GM19328 (cell line): ENCODE data around the gene NEDD4L.
"Not testable (repeated sequence)": the region's sequence is repeated elsewhere in the genome, so short reads cannot be mapped to it uniquely, and the experiment has no call there.

Source experiments
- ATAC-seq: cut with Tn5 transposase; IDR thresholded peaks from one replicate; pipeline ENCODE4 v1.9.1; 2021; ENCODE audit warnings: mild to moderate bottlenecking, moderate library complexity; ENCODE audit not compliant: unreplicated experiment

The NEDD4L gene

GRCh38 chr18:58359620-58360019 lies 315.6 kb downstream of the NEDD4L start:
- no peak for ATAC-seq

DNA sequence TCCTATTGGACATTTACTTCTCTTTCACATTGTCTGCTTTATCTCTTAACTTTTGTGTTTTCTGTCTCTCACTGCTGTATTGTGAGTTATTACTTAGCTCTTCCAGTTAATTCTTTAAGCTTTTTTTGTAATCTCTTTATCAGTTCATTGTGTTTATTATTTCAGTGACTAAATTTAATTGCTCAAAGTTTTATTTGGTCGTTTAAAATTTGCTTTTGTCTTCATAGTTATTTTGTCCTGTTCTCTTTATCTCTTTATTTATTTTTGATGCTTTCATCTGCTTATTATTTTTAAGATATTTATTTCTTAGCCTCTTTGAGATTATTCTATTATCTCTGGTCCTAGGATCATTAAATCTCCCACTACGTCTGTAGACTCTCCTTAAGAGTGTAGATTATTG lies 316.3 kb downstream of the NEDD4L start:
- no peak for ATAC-seq

GRCh38 chr18:58361212-58361611 lies 317.2 kb downstream of the NEDD4L start:
- ATAC-seq: no peak

DNA sequence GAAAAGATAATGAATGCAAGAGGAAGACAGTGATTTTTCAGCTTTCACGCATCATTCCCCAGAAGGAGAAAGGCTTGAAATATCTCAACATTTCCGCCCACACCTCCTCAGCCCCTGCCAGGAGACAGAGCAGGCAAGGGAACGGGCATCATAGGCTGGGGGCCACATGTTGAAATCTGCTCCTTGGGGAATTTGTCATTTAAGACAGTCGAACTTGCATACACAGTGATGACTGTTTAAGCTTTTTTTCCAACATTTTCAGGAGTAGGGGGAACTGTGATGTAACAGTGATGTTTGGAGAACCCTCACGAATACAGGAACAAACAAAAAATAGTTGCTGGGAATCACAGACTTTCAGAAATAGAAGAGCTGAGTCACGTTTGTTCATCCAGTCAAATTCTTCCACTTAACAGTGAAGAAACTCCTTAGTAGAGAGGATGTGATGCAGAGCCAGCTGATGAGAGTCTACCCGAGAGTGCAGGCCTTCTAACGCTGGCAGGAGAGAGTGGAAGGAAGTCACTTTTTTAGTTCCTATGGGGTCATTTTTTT lies 318.1 kb downstream of the NEDD4L start:
- no peak for ATAC-seq

DNA sequence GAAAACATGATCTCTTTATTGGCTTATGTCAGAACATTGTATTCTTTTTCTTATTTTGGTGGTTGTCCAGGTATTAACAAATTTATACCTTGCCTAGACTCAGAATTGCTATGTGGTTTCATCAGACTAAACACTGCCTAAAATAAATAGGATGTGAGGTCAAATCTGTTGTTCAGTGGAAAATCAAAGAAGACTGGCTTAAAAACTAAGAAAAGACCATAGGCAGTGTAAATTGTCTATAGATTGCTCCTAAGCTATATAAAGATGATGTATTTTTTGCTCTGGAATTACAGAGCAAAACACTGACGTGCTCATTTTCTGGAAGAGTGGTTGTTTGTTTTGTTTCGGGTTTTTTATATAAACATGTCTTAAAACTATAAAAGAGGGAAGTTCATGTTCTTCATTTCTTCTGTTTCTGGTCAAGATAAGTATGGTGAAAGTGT lies 318.8 kb downstream of the NEDD4L start:
- ATAC-seq: no peak

DNA sequence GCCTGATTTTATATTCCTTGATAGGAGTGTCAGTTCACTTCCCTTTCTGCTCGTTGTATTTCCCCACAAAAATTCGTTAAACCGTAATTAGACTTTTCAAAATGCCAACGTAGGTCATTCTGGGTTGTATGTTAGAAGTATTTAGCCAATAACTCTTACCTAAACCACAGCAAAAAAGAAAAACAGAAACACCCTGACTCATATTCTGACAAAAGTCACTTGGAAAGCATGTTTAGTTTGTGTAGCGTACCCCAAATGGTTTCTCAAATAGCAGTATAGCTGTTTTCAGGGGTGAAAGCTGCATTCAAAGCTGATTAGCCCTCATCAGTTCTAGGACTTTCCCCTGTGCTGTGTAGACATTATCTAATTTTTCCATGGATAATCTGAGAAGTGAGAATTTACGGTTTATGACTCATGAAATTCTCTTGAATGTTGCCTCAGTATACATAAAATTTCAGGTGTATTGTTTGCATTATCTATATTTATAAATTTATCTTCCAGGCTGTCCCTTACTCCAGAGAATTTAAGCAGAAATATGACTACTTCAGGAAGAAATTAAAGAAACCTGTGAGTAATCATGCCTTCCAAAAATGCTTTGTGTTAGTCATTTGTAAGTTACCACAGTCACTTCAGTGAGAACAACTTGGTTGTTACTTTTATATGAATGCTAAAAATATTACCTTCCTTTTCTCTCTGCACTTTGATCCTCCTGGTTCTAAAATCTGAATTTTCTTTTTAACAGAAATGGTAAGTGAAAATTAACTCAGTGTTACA lies 319.9 kb downstream of the NEDD4L start:
- no peak for ATAC-seq

DNA sequence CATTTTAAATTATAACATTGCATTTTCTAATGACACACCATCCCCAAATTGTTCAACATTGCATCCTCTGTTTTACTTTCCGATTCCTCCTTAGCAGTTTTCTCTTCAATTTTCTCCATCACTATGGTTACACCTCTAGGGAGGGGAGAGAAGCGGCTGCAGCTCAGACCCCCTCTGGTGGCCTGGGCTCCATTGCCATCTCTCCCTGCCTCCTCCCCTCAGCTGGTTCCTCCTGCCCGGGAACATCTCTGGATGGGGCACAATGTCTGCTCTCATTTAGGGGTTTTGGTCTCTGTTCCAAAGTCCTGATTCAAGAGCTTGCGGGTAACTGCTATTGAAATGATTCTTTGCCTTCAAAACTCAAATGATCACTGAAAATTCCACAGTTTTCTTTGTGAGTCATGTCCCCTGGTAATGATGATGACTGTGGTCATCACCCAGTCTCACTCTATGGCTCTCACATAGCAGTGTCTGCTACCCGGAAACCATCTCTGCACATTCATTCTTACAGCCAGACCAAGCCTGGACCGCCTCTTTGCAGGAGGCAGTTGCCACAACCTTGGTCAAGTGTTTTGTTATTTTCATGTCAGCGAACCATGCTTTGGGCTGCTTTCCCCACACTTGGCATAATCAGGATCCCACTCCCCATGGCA lies 321.0 kb downstream of the NEDD4L start:
- no peak for ATAC-seq

- ATAC-seq: no peak
These were observed 323.6 kb downstream of the NEDD4L start for GRCh38 chr18:58367425-58368140.

DNA sequence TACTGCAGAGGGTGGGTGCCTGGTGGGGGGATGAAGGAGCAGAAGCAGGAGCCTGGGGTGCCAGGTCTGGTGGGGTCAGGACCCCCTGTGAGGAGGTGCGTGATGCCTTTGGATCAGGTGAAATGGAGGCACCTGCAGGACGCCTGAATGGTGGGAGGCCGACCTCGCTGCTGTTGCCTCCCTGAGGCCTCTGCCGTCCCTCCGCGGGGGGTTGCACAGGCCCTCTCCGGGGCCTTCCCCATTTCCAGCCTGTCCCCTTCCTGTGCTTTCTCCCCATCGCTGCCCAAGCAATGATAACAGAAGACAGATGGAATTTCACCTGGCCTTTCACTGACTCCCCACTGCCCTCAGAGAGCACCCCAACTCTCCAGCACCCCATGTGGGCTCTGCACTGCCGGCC lies 325.6 kb downstream of the NEDD4L start:
- no peak for ATAC-seq

- ATAC-seq: no peak
These were observed 326.1 kb downstream of the NEDD4L start for GRCh38 chr18:58370038-58370580.

DNA sequence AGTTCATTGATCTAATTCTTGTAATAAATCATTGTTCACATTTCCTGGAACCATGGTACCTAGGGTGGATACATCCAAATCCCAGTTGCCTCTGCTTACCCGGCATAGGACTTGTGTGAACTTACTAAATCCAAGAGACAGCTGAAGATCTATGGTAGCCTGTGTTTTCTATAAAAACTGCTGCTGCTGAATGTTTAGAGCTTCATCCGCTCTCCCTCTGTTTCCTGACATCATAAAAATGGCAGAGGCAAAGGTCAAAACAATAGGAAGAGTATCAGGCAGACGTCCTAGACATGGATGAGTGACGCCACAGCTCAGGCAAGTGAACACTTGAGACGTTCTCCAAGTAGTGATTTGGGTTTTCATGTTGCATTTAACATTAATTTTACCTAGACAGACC lies 326.6 kb downstream of the NEDD4L start:
- ATAC-seq: no peak

GRCh38 chr18:58373481-58373880 lies 329.5 kb downstream of the NEDD4L start:
- no peak for ATAC-seq

DNA sequence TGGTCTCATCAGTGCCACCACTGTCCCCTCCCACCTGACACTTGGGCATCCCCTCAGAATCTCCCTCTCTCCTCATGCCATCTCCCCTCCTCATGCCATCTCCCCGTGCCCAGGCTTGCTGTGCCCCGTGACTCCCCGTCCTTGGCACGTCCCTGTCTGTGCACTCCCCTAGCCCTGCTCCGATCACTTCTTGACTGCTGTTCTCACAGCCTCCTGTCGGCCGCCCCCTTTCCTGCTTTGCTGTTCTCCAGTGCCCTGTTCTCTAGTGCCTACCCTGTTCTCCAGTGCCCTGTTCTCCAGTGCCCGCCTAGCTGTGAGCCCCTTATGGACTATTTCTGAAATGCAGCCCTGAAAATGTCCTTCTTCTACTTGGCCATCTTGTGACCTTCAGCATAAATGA lies 331.0 kb downstream of the NEDD4L start:
- ATAC-seq: no peak

DNA sequence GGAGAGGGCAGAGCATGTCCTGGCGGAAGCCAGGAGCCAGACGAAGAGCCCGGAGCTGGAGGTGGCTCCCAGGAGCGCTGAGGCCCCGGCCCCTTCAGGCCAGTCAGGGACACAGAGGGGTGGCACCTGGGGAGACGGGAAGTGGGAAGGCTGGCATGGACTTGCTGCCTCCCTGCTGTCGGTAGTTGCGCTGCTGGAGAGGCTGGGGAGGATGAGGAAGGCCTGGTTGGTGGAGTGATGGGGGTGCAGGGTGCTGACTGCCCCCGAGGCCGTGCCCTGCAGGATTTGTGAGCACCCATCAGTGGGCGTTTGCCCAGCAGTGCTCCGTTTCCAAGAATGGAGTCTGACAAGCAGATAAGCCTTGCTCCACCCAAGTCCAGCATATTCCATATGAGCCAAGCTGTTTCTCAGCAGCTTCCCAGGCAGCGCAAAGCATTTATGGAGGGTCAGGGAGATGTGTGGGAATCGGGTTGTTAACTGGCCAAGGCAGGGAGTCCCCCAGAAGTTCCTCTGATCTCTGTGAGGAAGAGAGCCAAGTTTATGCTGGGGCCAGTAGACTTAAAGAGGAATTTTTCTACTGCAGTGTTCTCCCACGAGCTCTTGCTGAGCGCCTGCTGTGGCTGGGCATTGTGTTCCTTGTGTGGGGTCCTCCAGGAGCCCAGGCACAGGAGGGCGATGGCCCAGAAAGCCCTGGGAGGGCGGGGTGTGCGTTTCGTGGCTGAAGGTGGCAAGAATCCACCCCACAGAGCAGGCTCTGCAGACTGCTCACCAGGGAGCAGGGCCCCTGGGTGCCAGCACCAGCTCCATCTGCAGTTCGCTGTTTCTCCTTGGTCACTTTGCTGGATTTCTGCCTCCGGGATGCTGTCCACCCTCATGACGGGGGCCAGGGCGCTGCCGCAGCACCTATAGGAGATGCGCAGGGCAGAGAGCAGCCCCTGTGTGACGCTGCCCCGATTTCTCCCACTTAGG lies 334.7 kb downstream of the NEDD4L start:
- ATAC-seq: no peak

DNA sequence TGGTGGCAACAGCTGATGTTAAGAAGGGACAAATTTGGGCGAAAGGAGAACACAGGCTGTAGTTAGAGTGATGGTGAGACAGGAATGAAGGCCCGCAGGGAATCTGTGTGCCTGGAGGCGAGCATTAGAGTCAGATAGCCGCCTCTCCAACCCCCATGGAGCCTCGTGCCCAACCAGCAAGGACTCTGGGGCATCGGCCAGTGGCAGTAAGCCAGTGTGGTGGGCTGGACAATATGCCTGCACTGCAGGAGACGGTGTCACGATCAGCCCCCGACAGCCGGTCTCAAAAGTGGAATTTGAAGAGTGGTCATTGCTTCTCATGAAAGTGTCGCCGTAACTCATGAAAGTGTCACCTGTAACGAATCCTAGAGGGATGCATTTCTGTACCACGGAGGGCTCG lies 335.4 kb downstream of the NEDD4L start:
- ATAC-seq: no peak

GRCh38 chr18:58380113-58380512 lies 336.1 kb downstream of the NEDD4L start:
- ATAC-seq: not testable (repeated sequence)

- no peak for ATAC-seq
These were observed 337.8 kb downstream of the NEDD4L start for GRCh38 chr18:58381676-58382411.

- ATAC-seq: no peak
These were observed 338.4 kb downstream of the NEDD4L start for GRCh38 chr18:58382446-58382845.

- no peak for ATAC-seq
These were observed 341.4 kb downstream of the NEDD4L start for GRCh38 chr18:58385472-58385871.
